ENCODE results near the gene UNCX.
"Not testable (repeated sequence)": the region's sequence is repeated elsewhere in the genome, so short reads cannot be mapped to it uniquely, and the experiment has no call there.

UNCX gene

GRCh38 chr7:1279895-1280294 is 47.2 kb downstream of the UNCX start:
- DNase-seq = not testable (repeated sequence)

DNA sequence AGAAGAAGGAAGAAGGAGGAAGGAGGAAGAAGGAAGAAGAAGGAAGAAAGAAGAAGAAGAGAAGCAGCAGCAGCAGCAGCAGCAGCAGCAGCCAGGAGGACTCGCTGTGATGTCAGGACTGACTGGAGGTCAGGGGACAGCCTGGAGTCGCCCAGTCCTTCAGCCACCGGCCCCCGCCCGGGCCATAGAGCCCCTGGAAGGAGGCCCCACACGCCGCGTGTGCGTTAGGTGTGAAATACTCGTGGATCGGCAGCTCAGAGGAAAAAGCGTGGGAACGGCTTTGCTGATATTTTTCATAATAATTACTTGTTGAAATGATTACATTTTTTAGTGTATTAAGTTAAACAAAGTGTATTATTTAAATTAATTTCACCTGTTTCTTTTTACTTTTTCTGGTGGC is 48.4 kb downstream of the UNCX start:
- DNase-seq = no peak

GRCh38 chr7:1282679-1283078 is 50.0 kb downstream of the UNCX start:
- no peak for DNase-seq

DNA sequence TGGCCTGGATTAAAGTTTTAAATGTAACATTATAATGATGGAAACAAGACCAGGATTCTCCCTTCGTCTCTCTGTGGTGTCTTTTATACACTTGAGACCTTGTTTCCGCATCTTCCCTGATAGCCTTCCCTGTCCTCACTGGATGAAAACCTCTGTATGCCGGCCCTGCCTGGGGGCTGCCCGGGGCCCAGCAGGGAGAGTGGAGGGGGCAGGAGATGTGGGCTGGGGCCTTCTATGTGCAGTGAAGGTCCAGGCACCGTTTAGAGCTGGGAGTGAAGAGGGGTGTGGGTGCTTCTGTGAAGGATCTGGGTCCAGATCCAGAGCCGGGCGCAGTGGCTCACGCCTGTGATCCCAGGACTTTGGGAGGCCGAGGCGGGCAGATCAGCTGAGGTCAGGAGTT is 50.7 kb downstream of the UNCX start:
- DNase-seq = no peak

GRCh38 chr7:1283941-1284742 is 51.5 kb downstream of the UNCX start:
- no peak for DNase-seq

GRCh38 chr7:1284743-1285458 is 52.2 kb downstream of the UNCX start:
- no peak for DNase-seq

- no peak for DNase-seq
Observed at GRCh38 chr7:1285556-1286301, 53.1 kb downstream of the UNCX start.
